H1 (cell line): ENCODE data around the gene EEF1AKMT2. TPM values are rescaled to one million over a fixed set of nuclear protein-coding genes. Genes with fewer than 3 reads are reported as not detected.

Experiments used
- CTCF ChIA-PET: fragments of 300-600 bp; sonication (Branson Sonifier 250); formaldehyde crosslinking; loops from one replicate; lab custom pipeline; 2021; ENCODE audit not compliant: partially characterized antibody; lab: Charles Lee
- POLR2A ChIA-PET: fragments of 300-600 bp; sonication (Branson Sonifier 250); formaldehyde crosslinking; loops from one replicate; lab custom pipeline; 2021; ENCODE audit warnings: inconsistent platforms; ENCODE audit not compliant: partially characterized antibody; lab: Charles Lee
- DNase-seq, 2 experiments: peaks; one replicate each; pipeline versions ENCODE4 v3.0.0 to v3.0.0-alpha.2; 2010 to 2022; ENCODE audit warnings: low spot score in 2 of 2, low read depth in 1 of 2, mixed read lengths in 1 of 2
- FAIRE-seq: peaks from 2 replicates; lab custom pipeline; 2011; peaks lifted over from hg19 to GRCh38; lab: Jason Lieb, UNC
- H2AFZ ChIP-seq: 2 replicates; pipeline ENCODE4 v1.8.1; 2012; ENCODE audit warnings: low read length, inconsistent platforms
- H2AK5ac ChIP-seq: 2 replicates; pipeline ENCODE4 v1.6.1; 2013; ENCODE audit warnings: low read depth, low read length
- H2BK120ac ChIP-seq: replicated peaks from 2 replicates; pipeline ENCODE3; 2013; ENCODE audit warnings: low read depth, low read length, inconsistent platforms
- H2BK12ac ChIP-seq: 2 replicates; pipeline ENCODE4 v1.6.1; 2013; ENCODE audit warnings: low read depth, low read length
- H2BK15ac ChIP-seq: 2 replicates; pipeline ENCODE4 v1.6.1; 2013; ENCODE audit warnings: low read length
- H2BK20ac ChIP-seq: 2 replicates; pipeline ENCODE4 v1.6.1; 2013; ENCODE audit warnings: low read length
- H2BK5ac ChIP-seq: 2 replicates; pipeline ENCODE4 v1.6.1; 2013; ENCODE audit warnings: low read depth, low read length
- H3K14ac ChIP-seq: 2 replicates; pipeline ENCODE4 v1.6.1; 2013; ENCODE audit warnings: inconsistent platforms; ENCODE audit not compliant: insufficient read length
- H3K18ac ChIP-seq: 2 replicates; pipeline ENCODE4 v1.6.1; 2013; ENCODE audit warnings: low read length; ENCODE audit errors: extremely low read depth
- H3K23ac ChIP-seq: 2 replicates; pipeline ENCODE4 v1.6.1; 2013; ENCODE audit warnings: inconsistent platforms; ENCODE audit not compliant: insufficient read length
- H3K23me2 ChIP-seq: 2 replicates; pipeline ENCODE4 v1.6.1; 2013; ENCODE audit warnings: low read depth, low read length
- H3K27ac ChIP-seq: 2 replicates; pipeline ENCODE4 v1.6.1; 2011; ENCODE audit warnings: low read depth, low read length, inconsistent platforms
- H3K27me3 ChIP-seq, 4 experiments: replicated peaks in 1 of 4; 1 replicate in 1 of 4; 2 replicates in 3 of 4; pipeline versions ENCODE4 v1.6.1 to v1.8.1; 2011 to 2013; ENCODE audit warnings: low read length in 3 of 4, mild to moderate bottlenecking in 3 of 4, inconsistent platforms in 2 of 4, mixed read lengths in 2 of 4, moderate library complexity in 1 of 4; ENCODE audit not compliant: control insufficient read depth in 3 of 4, insufficient read depth in 3 of 4; ENCODE audit errors: extremely low read depth in 1 of 4
- H3K36me3 ChIP-seq, 4 experiments: 2 replicates each; pipeline versions ENCODE4 v1.6.1 to v1.8.1; 2011 to 2013; ENCODE audit warnings: mild to moderate bottlenecking in 4 of 4, low read length in 3 of 4, moderate library complexity in 2 of 4, control low read depth in 1 of 4, inconsistent platforms in 1 of 4; ENCODE audit not compliant: insufficient read depth in 4 of 4, control insufficient read depth in 2 of 4
- H3K4ac ChIP-seq: replicated peaks from 2 replicates; pipeline ENCODE3; 2013; ENCODE audit warnings: low read length, low read depth, mixed read lengths, inconsistent platforms; ENCODE audit not compliant: insufficient read length
- H3K4me1 ChIP-seq, 4 experiments: replicated peaks in 1 of 4; 1 replicate in 1 of 4; 2 replicates in 3 of 4; pipeline versions ENCODE4 v1.6.1 to v1.8.1; 2011 to 2013; ENCODE audit warnings: low read length in 3 of 4, inconsistent platforms in 2 of 4, mixed read lengths in 1 of 4; ENCODE audit not compliant: insufficient read depth in 4 of 4, control insufficient read depth in 3 of 4
- H3K4me2 ChIP-seq, 2 experiments: 2 replicates each; pipeline versions ENCODE4 v1.6.1 to v1.8.1; 2011 to 2013; ENCODE audit warnings: low read depth in 2 of 2, low read length in 2 of 2, control low read depth in 1 of 2, inconsistent platforms in 1 of 2, mild to moderate bottlenecking in 1 of 2; ENCODE audit not compliant: insufficient read depth in 1 of 2
- H3K4me3 ChIP-seq, 4 experiments: fragments of 200-600, 300-600 bp in 1 of 4; sonication (generic), shearing (Covaris generic), sonication (Bioruptor Twin) in 1 of 4; 2 replicates each; pipeline versions ENCODE4 v1.5.1 to v1.8.1; 2011 to 2016; ENCODE audit warnings: low read length in 4 of 4, low read depth in 3 of 4, control low read depth in 2 of 4, inconsistent platforms in 2 of 4, mild to moderate bottlenecking in 2 of 4, mixed read lengths in 1 of 4, moderate library complexity in 1 of 4; ENCODE audit not compliant: insufficient read depth in 2 of 4; ENCODE audit errors: extremely low read depth in 1 of 4
- H3K56ac ChIP-seq: replicated peaks from 2 replicates; pipeline ENCODE3; 2013; ENCODE audit warnings: low read depth, mild to moderate bottlenecking, mixed read lengths, low read length, inconsistent platforms; ENCODE audit not compliant: insufficient read length
- H3K79me1 ChIP-seq: 2 replicates; pipeline ENCODE4 v1.6.1; 2013; ENCODE audit warnings: low read depth, low read length, control low read depth
- H3K79me2 ChIP-seq, 2 experiments: 2 replicates each; pipeline versions ENCODE4 v1.6.1 to v1.8.1; 2012 to 2013; ENCODE audit warnings: low read length in 2 of 2, mild to moderate bottlenecking in 2 of 2, inconsistent platforms in 1 of 2; ENCODE audit not compliant: insufficient read depth in 2 of 2, control insufficient read depth in 1 of 2
- H3K9ac ChIP-seq, 4 experiments: replicated peaks in 1 of 4; 1 replicate in 1 of 4; 2 replicates in 3 of 4; pipeline versions ENCODE4 v1.6.1 to v1.8.1; 2011 to 2013; ENCODE audit warnings: low read depth in 3 of 4, low read length in 3 of 4, control low read depth in 2 of 4, mild to moderate bottlenecking in 2 of 4, moderate library complexity in 2 of 4, inconsistent platforms in 1 of 4; ENCODE audit errors: extremely low read depth in 1 of 4
- H3K9me3 ChIP-seq, 2 experiments: 2 replicates each; pipeline versions ENCODE4 v1.6.1 to v1.8.1; 2012 to 2013; ENCODE audit warnings: mild to moderate bottlenecking in 2 of 2, moderate library complexity in 2 of 2, control low read depth in 1 of 2, inconsistent platforms in 1 of 2, low read depth in 1 of 2, low read length in 1 of 2, mixed read lengths in 1 of 2; ENCODE audit not compliant: insufficient read depth in 2 of 2
- H4K20me1 ChIP-seq, 2 experiments: replicated peaks in 1 of 2; 2 replicates each; pipeline versions ENCODE3 to v1.8.1; 2011 to 2013; ENCODE audit warnings: inconsistent platforms in 2 of 2, low read length in 2 of 2, mild to moderate bottlenecking in 1 of 2; ENCODE audit not compliant: insufficient read depth in 2 of 2, control insufficient read depth in 1 of 2
- H4K5ac ChIP-seq: 2 replicates; pipeline ENCODE4 v1.6.1; 2013; ENCODE audit warnings: low read length, low read depth, mixed read lengths, inconsistent platforms; ENCODE audit not compliant: insufficient read length
- H4K8ac ChIP-seq: 2 replicates; pipeline ENCODE4 v1.8.0; 2013; ENCODE audit warnings: mild to moderate bottlenecking, moderate library complexity, low read length, inconsistent platforms; ENCODE audit not compliant: insufficient read depth; ENCODE audit errors: extremely low read depth
- H4K91ac ChIP-seq: replicated peaks from 2 replicates; pipeline ENCODE3; 2013; ENCODE audit warnings: low read length, mixed read lengths, inconsistent platforms; ENCODE audit not compliant: insufficient read length
- ASH2L ChIP-seq: fragments of 200-600, 300-600 bp; sonication (generic); IDR thresholded peaks from one replicate; pipeline ENCODE4 v1.7.1; 2017; ENCODE audit warnings: low read length
- CBX8 ChIP-seq: fragments of 300-800, 300-1000 bp; sonication (generic); IDR thresholded peaks from 2 replicates; pipeline ENCODE4 v1.7.1; 2016; ENCODE audit warnings: low read depth, low read length, borderline replicate concordance
- CEBPB ChIP-seq: IDR thresholded peaks from 2 replicates; pipeline ENCODE4 v1.6.1; 2012; ENCODE audit warnings: low read depth, low read length
- CHD1 ChIP-seq: IDR thresholded peaks from 2 replicates; pipeline ENCODE4 v1.6.1; 2012; ENCODE audit warnings: low read depth, low read length, improper control_type of control experiment
- CHD2 ChIP-seq: IDR thresholded peaks from 2 replicates; pipeline ENCODE4 v1.6.1; 2012; ENCODE audit warnings: low read length, improper control_type of control experiment
- CREB1 ChIP-seq: IDR thresholded peaks from 2 replicates; pipeline ENCODE4 v1.6.1; 2012; ENCODE audit warnings: inconsistent platforms
- EGR1 ChIP-seq: IDR thresholded peaks from 2 replicates; pipeline ENCODE4 v1.6.1; 2011; ENCODE audit warnings: low read depth, low read length, borderline replicate concordance
- FOSL1 ChIP-seq: IDR thresholded peaks from 2 replicates; pipeline ENCODE4 v1.6.1; 2011; ENCODE audit warnings: mild to moderate bottlenecking, low read depth, low read length, moderate library complexity; ENCODE audit not compliant: insufficient read depth
- GABPA ChIP-seq: IDR thresholded peaks from 2 replicates; pipeline ENCODE4 v1.6.1; 2011; ENCODE audit warnings: mild to moderate bottlenecking, low read length, moderate library complexity, borderline replicate concordance; ENCODE audit not compliant: insufficient read depth
- JUN ChIP-seq: IDR thresholded peaks from 2 replicates; pipeline ENCODE4 v1.6.1; 2011; ENCODE audit warnings: low read depth, mild to moderate bottlenecking, improper control_type of control experiment, low read length
- KDM1A ChIP-seq: fragments of 200-600, 300-600 bp; sonication (generic); IDR thresholded peaks from 2 replicates; pipeline ENCODE4 v1.7.1; 2016; ENCODE audit warnings: mild to moderate bottlenecking, low read length, borderline replicate concordance
- KDM4A ChIP-seq: IDR thresholded peaks from one replicate; pipeline ENCODE4 v1.7.1; 2012; ENCODE audit warnings: low read depth, mild to moderate bottlenecking, moderate library complexity, low read length, inconsistent platforms; ENCODE audit not compliant: severe bottlenecking
- POLR2AphosphoS5 ChIP-seq: IDR thresholded peaks from 2 replicates; pipeline ENCODE4 v1.6.1; 2011; ENCODE audit warnings: low read depth, low read length
- SIX5 ChIP-seq: IDR thresholded peaks from 2 replicates; pipeline ENCODE4 v1.6.1; 2011; ENCODE audit warnings: mild to moderate bottlenecking, low read depth, low read length
- TBP ChIP-seq: IDR thresholded peaks from 2 replicates; pipeline ENCODE4 v1.6.1; 2011; ENCODE audit warnings: low read depth, low read length, improper control_type of control experiment
- TCF12 ChIP-seq: IDR thresholded peaks from 2 replicates; pipeline ENCODE4 v1.6.1; 2011; ENCODE audit warnings: low read depth, mild to moderate bottlenecking, low read length
- TEAD4 ChIP-seq: IDR thresholded peaks from 2 replicates; pipeline ENCODE4 v1.6.1; 2012; ENCODE audit warnings: low read depth, low read length, inconsistent platforms, mixed read lengths
- WGBS, 2 experiments: shearing (Covaris generic) in 1 of 2; methylation state at CpG; one replicate each; pipeline versions ENCODE4 v1.1.6 to v1.1.7; 2013 to 2015; ENCODE audit warnings: low lambda C conversion rate in 2 of 2, mixed read lengths in 2 of 2, inconsistent platforms in 1 of 2, low coverage in 1 of 2, missing lambda C conversion rate in 1 of 2; ENCODE audit not compliant: insufficient replicate concordance in 2 of 2, insufficient coverage in 1 of 2, insufficient read length in 1 of 2; ENCODE audit errors: extremely low coverage in 1 of 2, missing lambda C conversion rate in 1 of 2; 5-methylcytosine and 5-hydroxymethylcytosine counted together
- polyA plus RNA-seq, 7 experiments: library from polyadenylated mRNA; depleted of rRNA in 3 of 7; stranded (reverse) in 5 of 7; unstranded in 2 of 7; fragments of >200 nt in 5 of 7; fragments of 200-250 nt in 2 of 7; gene quantifications; 1 replicate in 5 of 7; 2 replicates in 1 of 7; 4 replicates in 1 of 7; pipeline versions ENCODE4 v1.2.1 to v1.2.3, GENCODE V29; 2011 to 2013; ENCODE audit warnings: missing spikeins in 2 of 7, mixed read lengths in 2 of 7
- total RNA-seq: library from RNA; stranded (reverse); fragmentation: NEBNext Ultra II Directional; extraction: Animal tissue kit (Norgen Biotek cat#: 25700); gene quantifications from 2 replicates; pipeline ENCODE4 v1.2.1, GENCODE V29; 2021

EEF1AKMT2 gene
- total and polyA plus RNA-seq, 2 of the 8 experiments (the other 6 are each of a cell fraction or from before 2014, with no cell fraction given), result 9.8 to 26.8 TPM

DNA sequence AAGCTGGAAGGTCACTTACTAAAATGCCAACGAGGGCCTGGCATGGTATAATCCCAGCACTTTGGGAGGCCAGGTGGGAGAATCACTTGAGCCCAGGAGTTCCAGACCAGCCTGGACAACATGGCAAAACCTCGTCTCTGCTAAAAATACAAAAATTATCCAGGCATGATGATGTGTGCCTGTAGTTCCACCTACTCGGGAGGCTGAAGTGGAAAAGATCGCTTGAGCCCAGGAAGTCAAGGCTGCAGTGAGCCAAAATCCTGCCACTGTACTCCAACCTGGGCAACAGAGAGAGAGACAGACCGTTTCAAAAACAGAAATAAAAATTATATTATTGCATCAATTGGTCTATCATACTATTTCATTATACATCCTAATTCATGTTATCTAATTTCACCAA is 29.4 kb downstream of the EEF1AKMT2 start:
- ChIA-PET CTCF (interaction anchor here (1.7 kb wide), 1 partner anchor 65 kb away, joined by 3 read pairs; no protein-coding TSS in a partner anchor), POLR2A (no interaction called here)
- Histone ChIP-seq H3K4me2 (no peak overlapping the region), H3K9ac (no peak overlapping the region), H4K20me1 (no peaks in the 10 kb centered on the region), H3K27me3 (no peaks in the 10 kb centered on the region), H3K27ac (no peak overlapping the region), H2BK120ac (no peak overlapping the region), H2BK5ac (no peak overlapping the region), H2BK12ac (no peak overlapping the region), H2AFZ (no peak overlapping the region), H3K4me3 (no peak overlapping the region), H3K23ac (no peak overlapping the region), H2BK20ac (no peak overlapping the region), H3K79me1 (no peaks in the 10 kb centered on the region), H3K4me1 (no peaks in the 10 kb centered on the region; a peak in 1 of 7 replicates), H3K56ac (no peak overlapping the region), H3K9me3 (no peaks in the 10 kb centered on the region), H3K18ac (no peak overlapping the region), H3K23me2 (no peaks in the 10 kb centered on the region), H2AK5ac (no peak overlapping the region), H3K14ac (no peak overlapping the region), H4K8ac (no peak overlapping the region), H3K79me2 (no peaks in the 10 kb centered on the region), H3K36me3 (peaks cover 2 to 47% (median 12%) of the 10 kb centered on the region in 4 experiments; a peak in 4 of 8 replicates), H2BK15ac (no peak overlapping the region), H3K4ac (no peak overlapping the region), H4K5ac (no peak overlapping the region), H4K91ac (no peak overlapping the region)
- 90% methylated on average over 5 of the region's 5 CpGs; no CpG with 5 or more reads in 1 of the 2 experiments for WGBS, 2 experiments
- no peak for DNase-seq
- no peak for FAIRE-seq
- TF ChIP-seq JUN (no peak), EGR1 (no peak), TBP (no peak), TEAD4 (no peak), CBX8 (no peak), ASH2L (no peak), CEBPB (no peak), FOSL1 (no peak), TCF12 (no peak), GABPA (no peak), SIX5 (no peak), CHD2 (no peak), KDM4A (no peak), CREB1 (no peak), POLR2AphosphoS5 (no peak), CHD1 (no peak), KDM1A (no peak)
